Activated CD8-positive, alpha-beta T cell treated with anti-CD3 and anti-CD28 coated beads for 36 hours (primary cell): ENCODE results near the gene FGFR4. TPM values are rescaled to one million over a fixed set of nuclear protein-coding genes. Genes with fewer than 3 reads are reported as not detected.

Source experiments
- ATAC-seq: fragments of 200-7000 bp; cut with Tn5 transposase; one replicate; pipeline ENCODE4 v1.10.0; 2021; ENCODE audit warnings: mild to moderate bottlenecking, moderate library complexity
- CTCF ChIA-PET: fragments of 350-600 bp; sonication (Branson Sonifier 250); formaldehyde crosslinking; loops from one replicate; lab custom pipeline; 2021; ENCODE audit warnings: antibody characterized with exemption; lab: Charles Lee
- POLR2A ChIA-PET: fragments of 350-600 bp; sonication (Branson Sonifier 250); formaldehyde crosslinking; loops from one replicate; lab custom pipeline; 2021; ENCODE audit warnings: antibody characterized with exemption; lab: Charles Lee
- DNase-seq: peaks from one replicate; pipeline ENCODE4 v3.0.0-alpha.2; 2020
- H3K27ac Mint-ChIP-seq: one replicate; pipeline ENCODE4 v1.8.0; 2021; ENCODE audit warnings: mild to moderate bottlenecking, mixed read lengths
- H3K27me3 Mint-ChIP-seq: one replicate; pipeline ENCODE4 v1.8.0; 2021; ENCODE audit warnings: mixed read lengths
- H3K36me3 Mint-ChIP-seq: one replicate; pipeline ENCODE4 v1.8.0; 2021; ENCODE audit warnings: low read depth, mixed read lengths
- H3K4me1 Mint-ChIP-seq: one replicate; pipeline ENCODE4 v1.8.0; 2021; ENCODE audit warnings: low read depth, mixed read lengths
- H3K4me3 Mint-ChIP-seq: one replicate; pipeline ENCODE4 v1.8.0; 2021; ENCODE audit warnings: mild to moderate bottlenecking, moderate library complexity, mixed read lengths
- H3K9me3 Mint-ChIP-seq: one replicate; pipeline ENCODE4 v1.8.0; 2021; ENCODE audit warnings: mixed read lengths
- CTCF ChIP-seq: fragments of 200-600 bp; IDR thresholded peaks from one replicate; pipeline ENCODE4 v1.8.0; 2022; ENCODE audit warnings: antibody characterized with exemption, mild to moderate bottlenecking
- intact Hi-C: fragments of 100-400 bp; cut with micrococcal nuclease; formaldehyde crosslinking; loops from one replicate; pipeline ENCODE4 v1.10.0; 2022
- total RNA-seq, 2 experiments: library from RNA; stranded (reverse); gene quantifications; one replicate each; pipeline ENCODE4 v1.2.3, GENCODE V29; 2021

FGFR4 gene
- total RNA-seq, 2 experiments from 2014 or later: 1.3 to 2.2 TPM

- CTCF ChIA-PET: interaction anchor here (0.7 kb wide), 1 partner anchor 9 kb away, joined by 3 read pairs; no protein-coding TSS in a partner anchor
- peaks cover 2% of the 10 kb centered on the region for H3K27me3 Mint-ChIP-seq
- no peak for TF ChIP-seq CTCF
- no peaks in the 10 kb centered on the region for H3K36me3 Mint-ChIP-seq
- H3K4me1 Mint-ChIP-seq: no peaks in the 10 kb centered on the region
- intact Hi-C loops: no loop called here
- ATAC-seq (no peak), DNase-seq (no peak)
- POLR2A ChIA-PET: no interaction called here
- H3K4me3 Mint-ChIP-seq: no peak overlapping the region
- H3K9me3 Mint-ChIP-seq: no peaks in the 10 kb centered on the region
- no peak overlapping the region for H3K27ac Mint-ChIP-seq
Measured at GRCh38 chr5:177095088-177095669, 8.5 kb downstream of the FGFR4 start.

DNA sequence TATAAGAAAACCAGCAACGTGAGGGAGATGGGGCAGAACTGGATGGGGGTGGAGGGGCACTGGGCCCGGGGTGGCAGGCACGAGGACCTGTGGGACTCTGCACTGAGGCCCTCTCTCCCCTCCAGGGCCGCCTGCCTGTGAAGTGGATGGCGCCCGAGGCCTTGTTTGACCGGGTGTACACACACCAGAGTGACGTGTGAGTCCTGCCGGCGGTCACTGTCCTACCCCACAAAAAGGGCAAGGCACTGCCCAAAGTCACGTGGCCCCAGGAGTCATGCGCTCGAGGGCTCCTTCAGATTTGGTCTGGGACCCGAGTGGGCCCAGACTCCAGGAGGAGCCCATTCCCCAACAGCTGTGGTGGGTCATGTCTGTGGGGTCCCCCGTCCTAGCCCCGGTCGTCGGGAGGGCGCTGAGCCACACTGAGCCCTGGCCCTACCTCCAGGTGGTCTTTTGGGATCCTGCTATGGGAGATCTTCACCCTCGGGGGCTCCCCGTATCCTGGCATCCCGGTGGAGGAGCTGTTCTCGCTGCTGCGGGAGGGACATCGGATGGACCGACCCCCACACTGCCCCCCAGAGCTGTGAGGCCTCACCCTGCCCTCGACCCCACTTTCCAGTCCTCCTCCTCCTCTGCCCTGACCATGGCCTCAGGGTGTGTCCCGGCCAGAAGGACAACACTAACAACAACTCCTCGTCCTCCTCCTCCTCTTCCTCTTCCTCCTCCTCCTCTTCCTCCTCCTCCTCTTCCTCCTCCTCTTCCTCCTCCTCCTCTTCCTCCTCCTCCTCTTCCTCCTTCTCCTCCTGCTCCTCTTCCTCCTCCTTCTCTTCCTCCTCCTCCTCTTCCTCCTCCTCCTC lies 9.7 kb downstream of the FGFR4 start:
- Mint-ChIP-seq H3K4me3 (no peak overlapping the region), H3K27me3 (no peaks in the 10 kb centered on the region), H3K4me1 (no peaks in the 10 kb centered on the region), H3K27ac (no peak overlapping the region), H3K9me3 (no peaks in the 10 kb centered on the region), H3K36me3 (no peaks in the 10 kb centered on the region)
- ChIA-PET POLR2A (no interaction called here), CTCF (no interaction called here)
- no peak for DNase-seq
- ATAC-seq: peak; percentile 51
- intact Hi-C loops: no loop called here
- no peak for TF ChIP-seq CTCF

GRCh38 chr5:177097016-177097985 lies 10.6 kb downstream of the FGFR4 start:
- ATAC-seq: no peak
- CTCF ChIA-PET: interaction anchor here (0.6 to 2.5 kb wide), 4 partner anchors 12 to 437 kb away, joined by 3 to 7 read pairs (median 4); no protein-coding TSS in a partner anchor
- DNase-seq: no peak
- Mint-ChIP-seq H3K9me3 (no peaks in the 10 kb centered on the region), H3K4me1 (no peaks in the 10 kb centered on the region), H3K4me3 (no peak overlapping the region), H3K27ac (no peak overlapping the region), H3K27me3 (no peaks in the 10 kb centered on the region), H3K36me3 (no peaks in the 10 kb centered on the region)
- TF ChIP-seq CTCF: no peak
- POLR2A ChIA-PET: interaction anchor here (0.7 kb wide), 1 partner anchor 11 kb away, joined by 3 read pairs; no protein-coding TSS in a partner anchor
- intact Hi-C loops: no loop called here

- intact Hi-C loops: no loop called here
- Mint-ChIP-seq H3K27ac (no peak overlapping the region), H3K4me1 (no peaks in the 10 kb centered on the region), H3K4me3 (no peak overlapping the region), H3K36me3 (no peaks in the 10 kb centered on the region), H3K27me3 (no peaks in the 10 kb centered on the region), H3K9me3 (no peaks in the 10 kb centered on the region)
- no peak for TF ChIP-seq CTCF
- DNase-seq (no peak), ATAC-seq (no peak)
- ChIA-PET POLR2A (interaction anchor here (0.7 kb wide), 1 partner anchor 12 kb away, joined by 3 read pairs; no protein-coding TSS in a partner anchor), CTCF (interaction anchor here (0.6 to 2.5 kb wide), 4 partner anchors 12 to 438 kb away, joined by 3 to 7 read pairs (median 4); no protein-coding TSS in a partner anchor)
Measured at GRCh38 chr5:177098120-177098469, 11.4 kb downstream of the FGFR4 start.
